Small intestine (tissue), 7 donors: ENCODE results near the gene SYNPO2. TPM values are rescaled to one million over a fixed set of nuclear protein-coding genes. Genes with fewer than 3 reads are reported as not detected.

Experiments
- DNase-seq, 2 donors: peaks; one replicate each; pipeline versions ENCODE4 v3.0.0 to v3.0.0-alpha.2; 2013
- FAIRE-seq: peaks from 2 replicates; lab custom pipeline; 2012; peaks lifted over from hg19 to GRCh38; lab: Jason Lieb, UNC
- H3K27ac ChIP-seq, 3 donors: one replicate each; pipeline ENCODE4 v1.5.1; 2013; ENCODE audit warnings: low read length in 2 of 3, mild to moderate bottlenecking in 2 of 3, control low read depth in 1 of 3, inconsistent platforms in 1 of 3, low read depth in 1 of 3, moderate library complexity in 1 of 3
- H3K27me3 ChIP-seq, 3 donors: one replicate each; pipeline ENCODE4 v1.6.1; 2013; ENCODE audit warnings: low read length in 3 of 3, inconsistent platforms in 1 of 3; ENCODE audit not compliant: control insufficient read depth in 3 of 3, insufficient read depth in 3 of 3
- H3K36me3 ChIP-seq, 3 donors: one replicate each; pipeline ENCODE4 v1.6.1; 2013; ENCODE audit warnings: low read length in 3 of 3, inconsistent platforms in 1 of 3, low read depth in 1 of 3, mild to moderate bottlenecking in 1 of 3, moderate library complexity in 1 of 3; ENCODE audit not compliant: control insufficient read depth in 3 of 3, insufficient read depth in 2 of 3
- H3K4me1 ChIP-seq, 3 donors: one replicate each; pipeline ENCODE4 v1.6.1; 2013; ENCODE audit warnings: low read length in 2 of 3, inconsistent platforms in 1 of 3, low read depth in 1 of 3, mild to moderate bottlenecking in 1 of 3, moderate library complexity in 1 of 3; ENCODE audit not compliant: control insufficient read depth in 3 of 3, insufficient read depth in 2 of 3
- H3K4me3 ChIP-seq, 3 donors: one replicate each; pipeline ENCODE4 v1.5.1; 2013; ENCODE audit warnings: low read length in 3 of 3, control low read depth in 1 of 3, inconsistent platforms in 1 of 3, low read depth in 1 of 3, mild to moderate bottlenecking in 1 of 3, moderate library complexity in 1 of 3
- H3K9me3 ChIP-seq, 2 donors: one replicate each; pipeline ENCODE4 v1.6.1; 2013; ENCODE audit warnings: low read depth in 1 of 2, low read length in 1 of 2; ENCODE audit not compliant: control insufficient read depth in 2 of 2, insufficient read depth in 1 of 2
- WGBS, 3 donors: extraction: QIAGEN DNeasy Blood & Tissue Kit; methylation state at CpG; one replicate each; pipeline ENCODE4 v1.1.7; 2013; 5-methylcytosine and 5-hydroxymethylcytosine counted together
- polyA plus RNA-seq, 4 donors: library from polyadenylated mRNA; stranded (reverse) in 3 of 4; unstranded in 1 of 4; fragments of 200-250 nt in 3 of 4; fragments of 120-200 nt in 1 of 4; gene quantifications; one replicate each; pipeline versions ENCODE4 v1.2.1 to v1.2.3, GENCODE V29; 2013
- donor health status: healthy with polysubstance abuse.
- donor health status: control.
- donor health status: control.
- donor health status: Bipolar disorder and iron deficiency.
- donor health status: healthy.

SYNPO2 gene
- polyA plus RNA-seq, 4 donors = 1.1 to 25.3 (median 10.1) TPM

GRCh38 chr4:118985170-118986000, 96.7 kb downstream of the SYNPO2 start:
- no peaks in the 10 kb centered on the region for H3K27me3 ChIP-seq
- H3K9me3 ChIP-seq = no peaks in the 10 kb centered on the region
- DNase-seq = no peak
- H3K4me3 ChIP-seq = no peak overlapping the region
- H3K4me1 ChIP-seq = no peaks in the 10 kb centered on the region
- H3K36me3 ChIP-seq = no peaks in the 10 kb centered on the region
- FAIRE-seq = no peak
- H3K27ac ChIP-seq = no peak overlapping the region
- WGBS, 3 donors = 84 to 94% (median 89%) methylated on average over 5 of the region's 5 CpGs

- no peak for FAIRE-seq
- Histone ChIP-seq H3K9me3 (no peaks in the 10 kb centered on the region), H3K27me3 (no peaks in the 10 kb centered on the region), H3K4me3 (no peak overlapping the region), H3K4me1 (peaks cover 0 to 2% (median 0%) of the 10 kb centered on the region in 3 donors), H3K36me3 (no peaks in the 10 kb centered on the region), H3K27ac (no peak overlapping the region)
- no peak for DNase-seq
- WGBS, 3 donors = 70 to 84% (median 78%) methylated on average over 1 of the region's 1 CpG
Measured at GRCh38 chr4:118987959-118988634, 99.4 kb downstream of the SYNPO2 start.

- Histone ChIP-seq H3K27me3 (no peaks in the 10 kb centered on the region), H3K27ac (peak overlapping the region in 1 of 3 donors; percentile 74), H3K9me3 (no peaks in the 10 kb centered on the region), H3K4me3 (no peak overlapping the region), H3K36me3 (no peaks in the 10 kb centered on the region), H3K4me1 (peaks cover 0 to 2% (median 0%) of the 10 kb centered on the region in 3 donors)
- WGBS, 3 donors = 89 to 94% (median 91%) methylated on average over 4 of the region's 4 CpGs
- FAIRE-seq = no peak
- no peak for DNase-seq
Measured at GRCh38 chr4:118988635-118988972, 100.0 kb downstream of the SYNPO2 start.

GRCh38 chr4:118989098-118990080, 100.7 kb downstream of the SYNPO2 start:
- peak overlapping the region in 1 of 3 donors; percentile 74 for H3K27ac ChIP-seq
- DNase-seq (no peak), FAIRE-seq (no peak)
- no peaks in the 10 kb centered on the region for H3K9me3 ChIP-seq
- peaks cover 0 to 2% (median 0%) of the 10 kb centered on the region in 3 donors for H3K4me1 ChIP-seq
- H3K4me3 ChIP-seq = no peak overlapping the region
- H3K27me3 ChIP-seq = no peaks in the 10 kb centered on the region
- no peaks in the 10 kb centered on the region for H3K36me3 ChIP-seq
- whole genome bisulfite sequencing, 3 donors = 78 to 89% (median 89%) methylated on average over 7 of the region's 7 CpGs

GRCh38 chr4:118991686-118992085, 103.0 kb downstream of the SYNPO2 start:
- no peaks in the 10 kb centered on the region for H3K27me3 ChIP-seq
- no peak overlapping the region for H3K4me3 ChIP-seq
- H3K4me1 ChIP-seq = peaks cover 0 to 2% (median 0%) of the 10 kb centered on the region in 3 donors
- no peak for DNase-seq
- no peaks in the 10 kb centered on the region for H3K36me3 ChIP-seq
- H3K27ac ChIP-seq = peak overlapping the region in 1 of 3 donors; percentile 43
- 63 to 66% (median 64%) methylated on average over 5 of the region's 5 CpGs for WGBS, 3 donors
- FAIRE-seq = no peak
- no peaks in the 10 kb centered on the region for H3K9me3 ChIP-seq

- no peak overlapping the region for H3K4me3 ChIP-seq
- H3K36me3 ChIP-seq = no peaks in the 10 kb centered on the region
- no peak for FAIRE-seq
- peaks cover 0 to 2% (median 0%) of the 10 kb centered on the region in 3 donors for H3K4me1 ChIP-seq
- no peaks in the 10 kb centered on the region for H3K9me3 ChIP-seq
- no peaks in the 10 kb centered on the region for H3K27me3 ChIP-seq
- WGBS, 3 donors = 74 to 84% (median 80%) methylated on average over 1 of the region's 1 CpG
- no peak for DNase-seq
- H3K27ac ChIP-seq = no peak overlapping the region
Measured at GRCh38 chr4:118992149-118992548, 103.5 kb downstream of the SYNPO2 start.

GRCh38 chr4:118993333-118993732, 104.7 kb downstream of the SYNPO2 start:
- no peak for DNase-seq
- H3K4me1 ChIP-seq = peaks cover 0 to 2% (median 0%) of the 10 kb centered on the region in 3 donors

GRCh38 chr4:118994030-118994429, 105.4 kb downstream of the SYNPO2 start:
- peak; percentile 2 to 21 for DNase-seq
- Histone ChIP-seq H3K27me3 (no peaks in the 10 kb centered on the region), H3K4me3 (no peak overlapping the region), H3K4me1 (peaks cover 0 to 2% (median 0%) of the 10 kb centered on the region in 3 donors), H3K9me3 (no peaks in the 10 kb centered on the region), H3K36me3 (peaks cover 0 to under 1% (median 0%) of the 10 kb centered on the region in 3 donors), H3K27ac (peak overlapping the region in 1 of 3 donors; percentile 82)
- no peak for FAIRE-seq
- WGBS, 3 donors = 53 to 79% (median 70%) methylated on average over 5 of the region's 5 CpGs

More at GRCh38 chr4:118993333-118993732, 104.7 kb downstream of the SYNPO2 start:
- Histone ChIP-seq H3K36me3 (no peaks in the 10 kb centered on the region), H3K27me3 (no peaks in the 10 kb centered on the region), H3K9me3 (no peaks in the 10 kb centered on the region), H3K27ac (peak overlapping the region in 1 of 3 donors; percentile 72), H3K4me3 (no peak overlapping the region)
- 82 to 97% (median 94%) methylated on average over 2 of the region's 2 CpGs for WGBS, 3 donors
- FAIRE-seq = no peak
